Coronary artery (tissue), 2 donors: ENCODE data around the gene LCT.

Experiments
- DNase-seq: peaks from one replicate; pipeline ENCODE4 v3.0.0-alpha.2; 2017; ENCODE audit warnings: low spot score
- H3K27ac ChIP-seq, 2 donors: fragments of 200-600 bp; sonication (generic); one replicate each; pipeline ENCODE4 v1.5.1; 2016 to 2019
- H3K4me3 ChIP-seq: fragments of 200-600 bp; sonication (generic); 2 replicates; pipeline ENCODE4 v1.5.1; 2016; ENCODE audit warnings: mild to moderate bottlenecking, moderate library complexity
- TF ChIP-seq, protein P1 (sequence below): fragments of 200-600 bp; sonication (generic); IDR thresholded peaks from one replicate; pipeline ENCODE4 v1.5.1; 2019; ENCODE audit warnings: antibody characterized with exemption

LCT gene

GRCh38 chr2:135832891-135833290 is 4.1 kb downstream of the LCT start:
- TF ChIP-seq, protein P1, sequence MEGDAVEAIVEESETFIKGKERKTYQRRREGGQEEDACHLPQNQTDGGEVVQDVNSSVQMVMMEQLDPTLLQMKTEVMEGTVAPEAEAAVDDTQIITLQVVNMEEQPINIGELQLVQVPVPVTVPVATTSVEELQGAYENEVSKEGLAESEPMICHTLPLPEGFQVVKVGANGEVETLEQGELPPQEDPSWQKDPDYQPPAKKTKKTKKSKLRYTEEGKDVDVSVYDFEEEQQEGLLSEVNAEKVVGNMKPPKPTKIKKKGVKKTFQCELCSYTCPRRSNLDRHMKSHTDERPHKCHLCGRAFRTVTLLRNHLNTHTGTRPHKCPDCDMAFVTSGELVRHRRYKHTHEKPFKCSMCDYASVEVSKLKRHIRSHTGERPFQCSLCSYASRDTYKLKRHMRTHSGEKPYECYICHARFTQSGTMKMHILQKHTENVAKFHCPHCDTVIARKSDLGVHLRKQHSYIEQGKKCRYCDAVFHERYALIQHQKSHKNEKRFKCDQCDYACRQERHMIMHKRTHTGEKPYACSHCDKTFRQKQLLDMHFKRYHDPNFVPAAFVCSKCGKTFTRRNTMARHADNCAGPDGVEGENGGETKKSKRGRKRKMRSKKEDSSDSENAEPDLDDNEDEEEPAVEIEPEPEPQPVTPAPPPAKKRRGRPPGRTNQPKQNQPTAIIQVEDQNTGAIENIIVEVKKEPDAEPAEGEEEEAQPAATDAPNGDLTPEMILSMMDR: no peak
- Histone ChIP-seq H3K27ac (no peak overlapping the region), H3K4me3 (no peak overlapping the region)
- DNase-seq: no peak

GRCh38 chr2:135831180-135831812 is 5.7 kb downstream of the LCT start:
- DNase-seq: no peak

DNA sequence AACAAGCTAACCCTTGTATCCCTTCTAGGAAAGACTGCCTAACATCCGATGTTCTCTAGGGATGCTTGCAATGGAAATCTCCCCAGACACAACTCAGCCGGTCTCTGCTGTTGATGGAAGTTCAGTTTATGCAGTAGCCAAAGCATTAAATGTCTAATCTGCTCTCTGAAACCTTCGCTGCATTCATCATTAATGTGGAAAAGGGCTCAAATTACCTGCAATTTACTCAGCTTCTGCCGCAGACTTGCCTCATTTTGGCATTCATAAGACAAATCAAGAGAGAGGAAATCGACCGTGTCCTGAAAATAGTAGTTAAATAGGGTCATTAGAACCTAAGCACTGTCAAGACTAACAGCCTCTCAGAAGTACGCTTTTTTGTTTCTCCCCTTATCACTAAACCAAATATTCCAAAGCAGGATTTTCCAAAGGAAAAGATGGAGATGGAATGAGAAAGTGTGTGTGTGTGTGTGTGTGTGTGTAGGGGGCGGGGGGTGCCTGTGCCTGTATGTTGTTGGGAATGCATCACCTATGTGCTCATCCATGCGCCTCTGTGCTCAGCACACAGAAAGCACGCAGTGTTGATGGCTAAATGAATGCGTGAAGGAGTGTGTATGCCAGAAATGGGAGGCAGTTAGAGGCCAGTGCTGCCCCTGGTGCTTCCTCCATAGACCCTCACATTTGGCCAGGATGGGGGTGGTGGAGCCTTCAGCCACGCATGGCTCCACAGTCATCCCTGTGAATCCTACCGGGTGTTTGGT is 7.4 kb downstream of the LCT start:
- TF ChIP-seq, protein P1: no peak
- DNase-seq: no peak
- Histone ChIP-seq H3K27ac (no peak overlapping the region), H3K4me3 (no peak overlapping the region)

More at GRCh38 chr2:135831180-135831812, 5.7 kb downstream of the LCT start:
- TF ChIP-seq, protein P1: no peak
- H3K4me3 ChIP-seq: no peak overlapping the region
- no peak overlapping the region for H3K27ac ChIP-seq

DNA sequence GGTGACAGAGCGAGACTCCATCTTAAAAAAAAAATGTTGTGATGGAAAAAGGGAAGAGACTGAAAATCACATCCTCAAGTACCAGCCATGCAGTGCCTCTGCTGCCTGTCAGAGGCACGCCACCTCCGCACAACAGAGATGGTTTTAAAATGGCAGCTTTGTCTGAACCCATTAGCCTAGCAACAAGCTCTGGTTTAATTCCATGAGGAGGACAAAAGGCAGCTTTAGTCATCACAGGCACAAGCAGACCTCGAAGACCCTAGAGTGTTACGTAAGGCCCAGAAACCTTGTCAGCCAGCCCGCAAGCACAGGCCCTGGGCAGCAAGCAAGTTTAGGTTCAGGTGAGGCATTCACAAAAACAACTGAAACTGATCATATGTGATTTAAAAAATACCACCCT is 10.4 kb downstream of the LCT start:
- no peak for DNase-seq
- H3K27ac ChIP-seq: no peak overlapping the region
- TF ChIP-seq, protein P1: no peak

GRCh38 chr2:135825550-135826176 is 11.3 kb downstream of the LCT start:
- no peak overlapping the region for H3K27ac ChIP-seq
- TF ChIP-seq, protein P1: no peak
- no peak for DNase-seq
- no peak overlapping the region for H3K4me3 ChIP-seq

More for the DNA sequence above, 10.4 kb downstream of the LCT start:
- no peak overlapping the region for H3K4me3 ChIP-seq

DNA sequence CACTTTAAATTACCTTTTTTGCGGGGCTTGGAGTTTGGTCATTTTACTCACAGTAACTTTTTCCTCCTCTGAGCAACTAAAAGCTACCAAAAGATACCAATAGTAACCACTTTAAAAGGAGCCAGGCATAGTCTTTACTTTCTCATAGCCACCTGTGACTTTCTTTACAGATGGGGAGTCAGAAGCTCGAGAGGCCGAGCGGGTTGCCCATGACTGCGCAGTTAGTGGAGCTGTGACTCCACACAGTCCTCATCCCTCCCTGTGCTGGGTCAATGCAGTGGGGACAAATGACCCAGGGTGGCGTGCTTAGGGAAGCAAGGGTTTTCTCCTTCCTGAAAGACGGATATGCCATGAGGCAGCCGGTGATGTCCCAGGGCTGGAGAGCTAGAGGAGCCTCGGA is 11.9 kb downstream of the LCT start:
- Histone ChIP-seq H3K4me3 (no peak overlapping the region), H3K27ac (no peak overlapping the region)
- DNase-seq: no peak
- TF ChIP-seq, protein P1: no peak
